SK-N-SH (cell line): Measurements from ENCODE around the gene CLDN7.

Experiments used
- ELF1 ChIP-seq: IDR thresholded peaks from 2 replicates; pipeline ENCODE4 v1.4.0; 2012
- EP300 ChIP-seq, 2 experiments: IDR thresholded peaks; 2 replicates each; pipeline versions ENCODE4 v1.4.0 to v1.6.1; 2012; ENCODE audit warnings: borderline replicate concordance in 1 of 2, low read depth in 1 of 2, low read length in 1 of 2
- GABPA ChIP-seq: IDR thresholded peaks from 2 replicates; pipeline ENCODE4 v1.4.0; 2012; ENCODE audit warnings: low read depth, mild to moderate bottlenecking
- GATA2 ChIP-seq: sonication (generic); formaldehyde crosslinking; IDR thresholded peaks from 2 replicates; pipeline ENCODE4 v1.5.0; 2020; ENCODE audit warnings: mild to moderate bottlenecking, missing genetic modification reagents
- NRF1 ChIP-seq: IDR thresholded peaks from 2 replicates; pipeline ENCODE4 v1.6.1; 2012; ENCODE audit warnings: low read depth, mild to moderate bottlenecking, low read length
- POLR2AphosphoS5 ChIP-seq: IDR thresholded peaks from 2 replicates; pipeline ENCODE4 v1.6.1; 2012; ENCODE audit warnings: low read depth, low read length
- RAD21 ChIP-seq: IDR thresholded peaks from 2 replicates; pipeline ENCODE4 v1.6.1; 2012; ENCODE audit warnings: mild to moderate bottlenecking, low read length
- RFX5 ChIP-seq: IDR thresholded peaks from 2 replicates; pipeline ENCODE4 v1.6.1; 2012; ENCODE audit warnings: mild to moderate bottlenecking, improper control_type of control experiment, low read length
- TF ChIP-seq, protein P1 (sequence below): fragments of 200-600 bp; sonication (generic); IDR thresholded peaks from 2 replicates; pipeline ENCODE4 v1.6.1; 2017; ENCODE audit warnings: antibody characterized with exemption, mild to moderate bottlenecking, moderate library complexity
- TF ChIP-seq, protein P2 (sequence below): IDR thresholded peaks from 2 replicates; pipeline ENCODE4 v1.6.1; 2012; ENCODE audit warnings: mild to moderate bottlenecking, low read depth, low read length, moderate library complexity

DNA sequence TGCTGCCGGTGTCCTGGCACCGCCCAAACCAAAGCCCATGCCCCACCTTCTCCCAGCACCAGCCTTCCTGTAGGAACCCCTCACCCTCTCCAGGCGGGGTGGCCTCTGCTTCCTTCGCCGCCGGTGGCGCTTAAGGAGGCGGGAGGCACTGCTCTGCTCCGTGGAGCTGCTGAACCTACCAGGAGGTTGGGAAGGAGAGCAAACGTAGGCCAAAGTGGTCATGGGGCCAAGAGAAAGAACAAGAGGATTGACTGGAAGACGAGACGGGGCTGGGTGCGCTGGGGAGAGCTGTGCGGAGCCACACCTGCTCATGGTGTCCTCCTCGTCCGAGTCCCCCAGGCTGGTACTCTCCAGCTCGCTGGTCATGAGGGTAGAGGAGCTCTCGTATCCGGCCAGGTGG, 32.8 kb downstream of the CLDN7 start:
- TF ChIP-seq NRF1 = no peak
- TF ChIP-seq, protein P1, sequence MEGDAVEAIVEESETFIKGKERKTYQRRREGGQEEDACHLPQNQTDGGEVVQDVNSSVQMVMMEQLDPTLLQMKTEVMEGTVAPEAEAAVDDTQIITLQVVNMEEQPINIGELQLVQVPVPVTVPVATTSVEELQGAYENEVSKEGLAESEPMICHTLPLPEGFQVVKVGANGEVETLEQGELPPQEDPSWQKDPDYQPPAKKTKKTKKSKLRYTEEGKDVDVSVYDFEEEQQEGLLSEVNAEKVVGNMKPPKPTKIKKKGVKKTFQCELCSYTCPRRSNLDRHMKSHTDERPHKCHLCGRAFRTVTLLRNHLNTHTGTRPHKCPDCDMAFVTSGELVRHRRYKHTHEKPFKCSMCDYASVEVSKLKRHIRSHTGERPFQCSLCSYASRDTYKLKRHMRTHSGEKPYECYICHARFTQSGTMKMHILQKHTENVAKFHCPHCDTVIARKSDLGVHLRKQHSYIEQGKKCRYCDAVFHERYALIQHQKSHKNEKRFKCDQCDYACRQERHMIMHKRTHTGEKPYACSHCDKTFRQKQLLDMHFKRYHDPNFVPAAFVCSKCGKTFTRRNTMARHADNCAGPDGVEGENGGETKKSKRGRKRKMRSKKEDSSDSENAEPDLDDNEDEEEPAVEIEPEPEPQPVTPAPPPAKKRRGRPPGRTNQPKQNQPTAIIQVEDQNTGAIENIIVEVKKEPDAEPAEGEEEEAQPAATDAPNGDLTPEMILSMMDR = no peak
- no peak for TF ChIP-seq GATA2
- TF ChIP-seq, protein P2, sequence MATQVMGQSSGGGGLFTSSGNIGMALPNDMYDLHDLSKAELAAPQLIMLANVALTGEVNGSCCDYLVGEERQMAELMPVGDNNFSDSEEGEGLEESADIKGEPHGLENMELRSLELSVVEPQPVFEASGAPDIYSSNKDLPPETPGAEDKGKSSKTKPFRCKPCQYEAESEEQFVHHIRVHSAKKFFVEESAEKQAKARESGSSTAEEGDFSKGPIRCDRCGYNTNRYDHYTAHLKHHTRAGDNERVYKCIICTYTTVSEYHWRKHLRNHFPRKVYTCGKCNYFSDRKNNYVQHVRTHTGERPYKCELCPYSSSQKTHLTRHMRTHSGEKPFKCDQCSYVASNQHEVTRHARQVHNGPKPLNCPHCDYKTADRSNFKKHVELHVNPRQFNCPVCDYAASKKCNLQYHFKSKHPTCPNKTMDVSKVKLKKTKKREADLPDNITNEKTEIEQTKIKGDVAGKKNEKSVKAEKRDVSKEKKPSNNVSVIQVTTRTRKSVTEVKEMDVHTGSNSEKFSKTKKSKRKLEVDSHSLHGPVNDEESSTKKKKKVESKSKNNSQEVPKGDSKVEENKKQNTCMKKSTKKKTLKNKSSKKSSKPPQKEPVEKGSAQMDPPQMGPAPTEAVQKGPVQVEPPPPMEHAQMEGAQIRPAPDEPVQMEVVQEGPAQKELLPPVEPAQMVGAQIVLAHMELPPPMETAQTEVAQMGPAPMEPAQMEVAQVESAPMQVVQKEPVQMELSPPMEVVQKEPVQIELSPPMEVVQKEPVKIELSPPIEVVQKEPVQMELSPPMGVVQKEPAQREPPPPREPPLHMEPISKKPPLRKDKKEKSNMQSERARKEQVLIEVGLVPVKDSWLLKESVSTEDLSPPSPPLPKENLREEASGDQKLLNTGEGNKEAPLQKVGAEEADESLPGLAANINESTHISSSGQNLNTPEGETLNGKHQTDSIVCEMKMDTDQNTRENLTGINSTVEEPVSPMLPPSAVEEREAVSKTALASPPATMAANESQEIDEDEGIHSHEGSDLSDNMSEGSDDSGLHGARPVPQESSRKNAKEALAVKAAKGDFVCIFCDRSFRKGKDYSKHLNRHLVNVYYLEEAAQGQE = no peak
- no peak for TF ChIP-seq EP300 (IDR thresholded peaks at IDR 0.05; ENCODE audit: borderline replicate concordance in 1 of 2, low read depth in 1 of 2, low read length in 1 of 2)
- TF ChIP-seq POLR2AphosphoS5 = no peak
- TF ChIP-seq ELF1 = no peak
- no peak for TF ChIP-seq RFX5
- TF ChIP-seq RAD21 = no peak
- TF ChIP-seq GABPA = no peak
